GM18502 (cell line): ENCODE results near the gene FBXW11.

ENCODE experiments used
- ATAC-seq: cut with Tn5 transposase; IDR thresholded peaks from one replicate; pipeline ENCODE4 v1.9.1; 2021; ENCODE audit warnings: mild to moderate bottlenecking; ENCODE audit not compliant: unreplicated experiment, poor library complexity

Gene FBXW11

GRCh38 chr5:171956887-171957495, 49.4 kb downstream of the FBXW11 start:
- ATAC-seq: no peak

- no peak for ATAC-seq
Observed at GRCh38 chr5:171956314-171956713, 50.1 kb downstream of the FBXW11 start.

GRCh38 chr5:171955761-171956160, 50.7 kb downstream of the FBXW11 start:
- ATAC-seq: no peak

- no peak for ATAC-seq
Observed at GRCh38 chr5:171954721-171955120, 51.7 kb downstream of the FBXW11 start.

GRCh38 chr5:171953860-171954701, 52.4 kb downstream of the FBXW11 start:
- ATAC-seq: no peak

- no peak for ATAC-seq
Observed at GRCh38 chr5:171952021-171952420, 54.4 kb downstream of the FBXW11 start.

GRCh38 chr5:171951218-171951617, 55.2 kb downstream of the FBXW11 start:
- ATAC-seq: no peak

GRCh38 chr5:171946000-171946781, 60.2 kb downstream of the FBXW11 start:
- ATAC-seq: no peak

- ATAC-seq: no peak
Observed at GRCh38 chr5:171945476-171945875, 61.0 kb downstream of the FBXW11 start.

GRCh38 chr5:171945066-171945465, 61.4 kb downstream of the FBXW11 start:
- no peak for ATAC-seq

GRCh38 chr5:171942112-171942516, 64.3 kb downstream of the FBXW11 start:
- peak; percentile 52 for ATAC-seq

GRCh38 chr5:171941675-171942074, 64.8 kb downstream of the FBXW11 start:
- ATAC-seq: peak; percentile 13

- ATAC-seq: peak; percentile 40
Observed at GRCh38 chr5:171941275-171941674, 65.2 kb downstream of the FBXW11 start.

GRCh38 chr5:171939951-171940350, 66.5 kb downstream of the FBXW11 start:
- ATAC-seq: no peak

- ATAC-seq: no peak
Observed at GRCh38 chr5:171938358-171938757, 68.1 kb downstream of the FBXW11 start.

GRCh38 chr5:171937351-171937750, 69.1 kb downstream of the FBXW11 start:
- ATAC-seq: no peak

GRCh38 chr5:171934586-171934985, 71.9 kb downstream of the FBXW11 start:
- no peak for ATAC-seq

- no peak for ATAC-seq
Observed at GRCh38 chr5:171931163-171931562, 75.3 kb downstream of the FBXW11 start.

- no peak for ATAC-seq
Observed at GRCh38 chr5:171927345-171927941, 79.0 kb downstream of the FBXW11 start.

GRCh38 chr5:171926311-171926710, 80.1 kb downstream of the FBXW11 start:
- ATAC-seq: peak; percentile 85
